ENCODE data around the gene MACROD2. TPM values are rescaled to one million over a fixed set of nuclear protein-coding genes. Genes with fewer than 3 reads are reported as not detected.

Gene MACROD2
- total and polyA plus RNA-seq, 11 donors: 0.54 to 5.4 (median 2.4) TPM

- H3K27ac ChIP-seq: no peak overlapping the region
- H3K27me3 ChIP-seq: peaks cover 0 to 4% (median 0%) of the 10 kb centered on the region in 9 donors
- H3K4me3 ChIP-seq: no peak overlapping the region
- ATAC-seq: no peak
- WGBS, 4 donors: 39 to 54% (median 49%) methylated on average over 1 of the region's 1 CpG
- H3K4me1 ChIP-seq: no peaks in the 10 kb centered on the region
- TF ChIP-seq POLR2A (IDR thresholded peaks at IDR 0.05): no peak
- TF ChIP-seq CTCF (IDR thresholded peaks at IDR 0.05): no peak
- H3K36me3 ChIP-seq: no peaks in the 10 kb centered on the region
- no peak for DNase-seq
- peaks cover 0 to 12% (median 0%) of the 10 kb centered on the region in 12 donors for H3K9me3 ChIP-seq
- intact Hi-C loops (cut with DNase I): no loop called here
These were observed 2086.1 kb downstream of the MACROD2 start for GRCh38 chr20:16081421-16081820.

DNA sequence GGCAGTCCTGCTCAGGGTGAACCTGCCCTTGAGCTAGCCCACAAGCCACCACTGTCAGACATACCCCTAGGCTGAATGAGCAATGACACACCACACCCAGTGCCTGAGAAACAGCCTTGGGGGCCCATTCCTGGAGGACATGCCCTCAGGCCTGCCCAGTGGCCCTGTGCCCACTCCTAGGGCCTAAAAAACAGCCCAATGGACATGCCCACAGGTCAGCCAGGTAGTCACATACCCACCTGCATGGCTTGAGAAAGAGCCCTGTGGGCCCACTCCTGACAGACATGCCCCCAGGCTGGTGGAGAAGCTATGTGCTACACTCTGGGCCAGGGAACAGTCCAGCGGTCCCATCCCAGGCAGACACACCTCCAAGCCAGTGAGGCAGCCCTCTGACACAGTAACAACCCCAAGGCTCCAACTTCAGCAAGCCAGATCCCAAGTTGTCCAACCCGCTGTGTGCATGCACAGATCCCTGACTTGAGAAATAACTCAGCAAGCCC, 2086.8 kb downstream of the MACROD2 start:
- intact Hi-C loops (cut with DNase I): no loop called here
- H3K36me3 ChIP-seq: no peaks in the 10 kb centered on the region

GRCh38 chr20:16083639-16084280, 2088.4 kb downstream of the MACROD2 start:
- no peak for ATAC-seq
- TF ChIP-seq CTCF (IDR thresholded peaks at IDR 0.05): no peak
- no peak for TF ChIP-seq POLR2A (IDR thresholded peaks at IDR 0.05)
- Histone ChIP-seq H3K4me1 (no peaks in the 10 kb centered on the region), H3K27ac (no peak overlapping the region), H3K4me3 (no peak overlapping the region), H3K9me3 (peaks cover 0 to 15% (median 0%) of the 10 kb centered on the region in 12 donors), H3K27me3 (peaks cover 0 to 4% (median 0%) of the 10 kb centered on the region in 9 donors), H3K36me3 (no peaks in the 10 kb centered on the region)
- DNase-seq: no peak
- intact Hi-C loops (cut with DNase I): no loop called here

More for the DNA sequence above, 2086.8 kb downstream of the MACROD2 start:
- H3K27me3 ChIP-seq: peaks cover 0 to 4% (median 0%) of the 10 kb centered on the region in 9 donors
- no peak overlapping the region for H3K27ac ChIP-seq
- peaks cover 0 to 15% (median 0%) of the 10 kb centered on the region in 12 donors for H3K9me3 ChIP-seq
- DNase-seq: no peak
- no peak for TF ChIP-seq CTCF (IDR thresholded peaks at IDR 0.05)
- TF ChIP-seq POLR2A (IDR thresholded peaks at IDR 0.05): no peak
- no peak overlapping the region for H3K4me3 ChIP-seq
- no peak for ATAC-seq
- no peaks in the 10 kb centered on the region for H3K4me1 ChIP-seq
- 90 to 100% (median 93%) methylated on average over 1 to 2 of the region's 2 CpGs for WGBS, 4 donors

DNA sequence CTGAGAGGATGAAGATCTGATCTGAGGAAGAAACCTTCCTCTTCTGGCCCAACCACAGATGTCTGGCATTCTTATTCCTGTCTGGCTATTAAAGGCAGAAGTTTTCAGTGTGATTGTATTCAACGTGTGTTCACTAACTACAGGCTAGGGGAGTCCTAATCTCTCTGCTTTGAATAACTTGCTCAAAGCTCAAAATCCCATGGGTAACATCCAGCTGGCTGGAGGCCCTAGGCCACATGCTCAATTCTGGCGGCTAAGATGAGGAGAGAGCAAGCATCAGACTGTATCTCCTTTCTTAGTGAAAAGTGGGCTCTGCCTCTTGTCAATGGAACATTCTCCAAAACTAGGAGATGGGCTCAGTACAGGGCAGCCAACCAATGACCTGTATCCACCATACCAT, 2099.9 kb downstream of the MACROD2 start:
- no peaks in the 10 kb centered on the region for H3K36me3 ChIP-seq
- DNase-seq: no peak
- peaks cover 0 to 11% (median 5%) of the 10 kb centered on the region in 12 donors for H3K9me3 ChIP-seq
- no peak for ATAC-seq
- no peak overlapping the region for H3K27ac ChIP-seq
- TF ChIP-seq POLR2A (IDR thresholded peaks at IDR 0.05) (no peak), CTCF (IDR thresholded peaks at IDR 0.05) (no peak)
- intact Hi-C loops (cut with DNase I): no loop called here
- H3K27me3 ChIP-seq: no peaks in the 10 kb centered on the region
- H3K4me3 ChIP-seq: no peak overlapping the region
- 12 to 58% (median 34%) methylated on average over 2 of the region's 2 CpGs for WGBS, 4 donors
- H3K4me1 ChIP-seq: no peaks in the 10 kb centered on the region
